ENCODE results near the gene CRCP.

Gene CRCP

GRCh38 chr7:66193146-66193725 is 78.6 kb downstream of the CRCP start:
- no peak for DNase-seq

GRCh38 chr7:66198469-66198868 is 83.8 kb downstream of the CRCP start:
- no peak for DNase-seq

DNA sequence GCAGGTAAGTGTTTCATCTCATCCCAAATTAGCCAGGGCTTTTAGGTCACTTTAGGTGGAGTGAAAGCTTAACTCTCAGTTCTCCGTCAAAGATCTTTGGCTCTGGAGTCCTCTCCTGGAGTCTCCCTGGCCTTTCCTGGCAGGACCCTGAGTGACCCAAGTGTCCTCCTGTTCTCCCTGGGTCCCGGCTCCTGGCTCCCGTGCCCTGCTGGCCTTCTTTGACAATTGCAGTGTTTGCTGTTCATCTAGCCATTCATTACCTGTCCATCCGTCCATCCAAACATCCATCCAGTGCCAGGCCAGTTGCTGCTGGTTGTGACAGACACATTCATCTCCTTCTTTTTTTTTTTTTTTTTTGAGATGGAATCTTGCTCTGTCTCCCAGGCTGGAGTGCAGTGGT is 84.3 kb downstream of the CRCP start:
- no peak for DNase-seq

- DNase-seq = no peak
Observed at GRCh38 chr7:66202441-66202840, 87.8 kb downstream of the CRCP start.

Data from NCI-H2029 (cell line).